ENCODE results near the gene SDK1.
"Not testable (repeated sequence)": the region's sequence is repeated elsewhere in the genome, so short reads cannot be mapped to it uniquely, and the experiment has no call there.

Gene SDK1

DNA sequence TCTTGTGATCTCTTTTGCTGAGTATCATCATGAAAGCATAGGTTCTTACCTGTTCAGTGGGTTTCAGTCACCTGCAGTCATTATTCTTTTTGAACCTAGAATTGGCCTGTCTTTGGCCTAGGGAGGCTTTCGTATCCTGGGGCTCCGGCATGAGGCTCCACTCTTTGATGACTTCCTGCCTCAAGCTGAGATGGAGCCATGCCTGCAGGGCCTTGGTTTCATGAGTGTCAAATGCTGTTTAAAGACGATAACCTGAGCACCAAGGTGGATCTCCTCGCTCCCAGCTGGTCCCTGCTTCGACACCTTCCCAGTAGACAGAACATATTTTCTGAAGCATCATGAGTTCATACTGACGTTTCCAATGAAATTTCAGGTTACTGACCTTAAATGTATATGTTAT is 783.2 kb downstream of the SDK1 start:
- H3K4me3 ChIP-seq (ENCODE audit: low read length), result no peak overlapping the region
- TF ChIP-seq, protein P1, sequence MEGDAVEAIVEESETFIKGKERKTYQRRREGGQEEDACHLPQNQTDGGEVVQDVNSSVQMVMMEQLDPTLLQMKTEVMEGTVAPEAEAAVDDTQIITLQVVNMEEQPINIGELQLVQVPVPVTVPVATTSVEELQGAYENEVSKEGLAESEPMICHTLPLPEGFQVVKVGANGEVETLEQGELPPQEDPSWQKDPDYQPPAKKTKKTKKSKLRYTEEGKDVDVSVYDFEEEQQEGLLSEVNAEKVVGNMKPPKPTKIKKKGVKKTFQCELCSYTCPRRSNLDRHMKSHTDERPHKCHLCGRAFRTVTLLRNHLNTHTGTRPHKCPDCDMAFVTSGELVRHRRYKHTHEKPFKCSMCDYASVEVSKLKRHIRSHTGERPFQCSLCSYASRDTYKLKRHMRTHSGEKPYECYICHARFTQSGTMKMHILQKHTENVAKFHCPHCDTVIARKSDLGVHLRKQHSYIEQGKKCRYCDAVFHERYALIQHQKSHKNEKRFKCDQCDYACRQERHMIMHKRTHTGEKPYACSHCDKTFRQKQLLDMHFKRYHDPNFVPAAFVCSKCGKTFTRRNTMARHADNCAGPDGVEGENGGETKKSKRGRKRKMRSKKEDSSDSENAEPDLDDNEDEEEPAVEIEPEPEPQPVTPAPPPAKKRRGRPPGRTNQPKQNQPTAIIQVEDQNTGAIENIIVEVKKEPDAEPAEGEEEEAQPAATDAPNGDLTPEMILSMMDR (conservative IDR thresholded peaks at IDR 0.05; ENCODE audit: low read length), result no peak
- no peak for DNase-seq (ENCODE audit: low read depth)

DNA sequence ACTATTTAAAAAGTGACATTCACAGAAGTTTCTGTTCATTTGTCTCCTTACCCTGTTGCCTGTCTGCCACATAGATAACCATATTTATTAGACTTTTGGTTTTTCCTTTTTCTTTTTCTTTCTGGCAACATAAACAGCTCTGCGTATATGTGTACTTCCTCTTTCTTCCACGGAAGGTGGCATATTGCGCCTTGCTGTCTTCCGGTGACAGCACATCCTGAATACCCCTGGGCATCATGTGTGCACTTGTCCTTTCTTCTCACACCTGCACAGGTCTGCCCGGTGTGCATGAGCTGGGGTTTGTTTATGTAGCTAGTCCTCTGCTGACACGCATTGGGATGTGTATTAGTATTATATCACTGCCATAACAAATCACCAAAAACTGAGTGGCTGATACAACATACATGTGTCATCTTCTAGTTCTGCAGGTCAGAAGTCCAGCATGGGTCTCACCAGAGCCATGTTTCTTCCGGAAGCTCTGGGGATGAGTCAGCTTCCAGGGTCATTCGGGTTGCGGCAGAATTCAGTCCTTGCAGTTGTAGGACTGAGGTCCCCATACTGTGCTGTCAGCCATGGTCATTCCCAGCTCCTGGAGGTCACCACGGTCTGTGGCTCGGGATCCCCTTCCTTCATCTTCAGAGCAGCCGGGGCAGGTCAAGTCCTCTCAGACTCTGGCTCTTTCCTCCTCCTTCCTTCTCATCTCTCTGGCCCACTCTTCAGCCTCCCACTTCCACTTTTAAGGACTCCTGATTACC is 785.1 kb downstream of the SDK1 start:
- TF ChIP-seq, protein P1 (conservative IDR thresholded peaks at IDR 0.05; ENCODE audit: low read length), result no peak
- H3K4me3 ChIP-seq (ENCODE audit: low read length), result no peak overlapping the region
- DNase-seq (ENCODE audit: low read depth), result no peak

DNA sequence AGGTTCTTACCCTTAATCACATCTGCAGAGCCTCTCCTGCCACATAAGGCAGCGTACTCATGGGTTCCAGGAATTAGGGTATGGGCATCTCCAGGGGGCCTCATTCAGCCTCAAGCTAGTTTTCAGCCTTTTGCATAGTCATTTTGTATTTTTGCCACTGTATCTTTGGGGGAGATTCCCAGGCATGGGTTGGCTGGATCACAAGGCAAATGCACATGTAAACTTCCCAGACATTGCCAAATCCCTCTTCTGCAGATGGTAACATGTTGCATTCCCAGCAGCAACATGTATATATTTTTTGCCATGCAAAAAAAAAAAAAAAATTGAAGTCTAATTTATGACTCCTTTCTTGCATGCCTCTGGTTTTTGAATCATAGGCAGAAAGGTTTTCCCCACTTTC is 785.7 kb downstream of the SDK1 start:
- TF ChIP-seq, protein P1 (conservative IDR thresholded peaks at IDR 0.05; ENCODE audit: low read length), result no peak
- H3K4me3 ChIP-seq (ENCODE audit: low read length), result no peak overlapping the region
- no peak for DNase-seq (ENCODE audit: low read depth)

DNA sequence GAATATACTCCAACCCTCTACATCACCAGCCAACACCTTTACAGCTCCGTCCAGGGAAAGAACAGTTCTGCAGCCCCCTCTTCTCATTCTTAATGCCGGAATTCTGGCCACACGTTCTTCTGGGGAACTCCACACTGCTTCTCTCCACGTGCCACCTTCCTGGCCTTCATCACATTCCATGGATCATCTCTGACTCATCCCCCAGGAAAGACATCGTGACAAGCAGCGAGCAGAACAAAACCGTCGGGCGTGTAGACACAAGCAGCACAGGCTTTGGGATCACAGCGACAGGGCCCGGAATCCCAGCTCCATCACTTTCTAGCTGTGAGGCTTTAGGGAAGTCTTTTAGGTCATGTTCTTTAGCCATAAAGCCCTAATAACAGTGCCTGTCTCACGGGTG is 790.7 kb downstream of the SDK1 start:
- H3K4me3 ChIP-seq (ENCODE audit: low read length), result no peak overlapping the region
- DNase-seq (ENCODE audit: low read depth), result no peak
- TF ChIP-seq, protein P1 (conservative IDR thresholded peaks at IDR 0.05; ENCODE audit: low read length), result no peak

DNA sequence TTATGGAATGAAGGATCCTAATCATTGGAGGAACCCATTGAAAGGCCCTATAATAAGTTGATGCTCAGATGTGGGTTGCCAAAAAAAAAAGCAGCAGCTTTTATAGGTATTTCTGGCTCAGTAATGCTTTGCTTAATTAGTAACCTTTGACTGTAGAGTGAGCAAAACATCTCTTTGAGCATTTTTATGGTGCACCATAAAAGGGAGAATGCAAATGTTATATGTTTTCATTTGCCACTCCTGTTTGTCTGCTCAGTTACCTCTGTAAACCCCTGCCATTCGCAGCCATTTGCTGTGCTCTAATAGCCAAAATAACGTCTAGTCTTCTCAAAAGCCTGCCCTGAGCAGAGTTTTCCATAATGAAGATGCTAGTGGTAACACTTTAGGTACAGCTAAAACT is 792.0 kb downstream of the SDK1 start:
- H3K4me3 ChIP-seq (ENCODE audit: low read length), result no peak overlapping the region
- DNase-seq (ENCODE audit: low read depth), result no peak
- TF ChIP-seq, protein P1 (conservative IDR thresholded peaks at IDR 0.05; ENCODE audit: low read length), result no peak

DNA sequence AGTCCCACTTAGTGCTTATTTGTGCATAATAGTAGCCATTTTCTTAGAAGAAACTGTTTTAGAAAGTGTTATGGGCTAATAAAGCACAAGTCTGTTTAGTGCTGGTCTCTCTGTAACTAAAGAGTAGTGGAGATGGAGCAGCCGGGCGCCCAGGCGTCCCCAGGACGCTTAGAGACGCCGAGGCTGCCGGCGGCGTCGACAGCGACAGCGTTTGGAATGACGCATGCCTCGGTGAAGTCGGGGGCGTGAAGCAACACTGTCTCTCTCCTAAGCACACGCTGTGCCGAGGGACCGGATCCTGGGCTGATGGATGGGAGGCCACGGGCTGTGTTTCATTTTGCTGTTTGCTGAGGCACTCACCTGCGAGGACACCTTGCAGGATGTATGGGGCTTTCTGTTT is 792.4 kb downstream of the SDK1 start:
- DNase-seq (ENCODE audit: low read depth), result no peak
- H3K4me3 ChIP-seq (ENCODE audit: low read length), result no peak overlapping the region
- TF ChIP-seq, protein P1 (conservative IDR thresholded peaks at IDR 0.05; ENCODE audit: low read length), result no peak

DNA sequence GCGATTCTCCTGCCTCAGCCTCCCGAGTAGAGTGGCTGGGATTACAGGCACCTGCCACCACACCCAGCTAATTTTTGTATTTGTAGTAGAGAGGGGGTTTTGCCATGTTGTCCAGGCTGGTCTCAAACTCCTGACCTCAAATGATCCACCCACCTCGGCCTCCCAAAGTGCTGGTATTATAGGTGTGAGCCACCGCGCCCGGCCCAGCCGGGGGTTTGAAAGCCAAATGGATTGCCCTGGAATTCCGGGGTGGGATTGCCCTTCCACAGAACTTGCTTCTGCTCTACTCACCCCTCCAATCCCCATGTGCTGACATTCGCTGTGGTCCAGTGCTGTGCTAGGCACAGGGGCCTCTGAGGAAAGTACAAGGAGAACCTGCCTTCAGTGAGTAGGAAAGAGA is 793.1 kb downstream of the SDK1 start:
- DNase-seq (ENCODE audit: low read depth); H3K4me3 ChIP-seq (ENCODE audit: low read length): not testable (repeated sequence)

All from AG10803 (cell line).